ENCODE data around the gene KDSR.
"Not testable (repeated sequence)": the region's sequence is repeated elsewhere in the genome, so short reads cannot be mapped to it uniquely, and the experiment has no call there.

KDSR gene

DNA sequence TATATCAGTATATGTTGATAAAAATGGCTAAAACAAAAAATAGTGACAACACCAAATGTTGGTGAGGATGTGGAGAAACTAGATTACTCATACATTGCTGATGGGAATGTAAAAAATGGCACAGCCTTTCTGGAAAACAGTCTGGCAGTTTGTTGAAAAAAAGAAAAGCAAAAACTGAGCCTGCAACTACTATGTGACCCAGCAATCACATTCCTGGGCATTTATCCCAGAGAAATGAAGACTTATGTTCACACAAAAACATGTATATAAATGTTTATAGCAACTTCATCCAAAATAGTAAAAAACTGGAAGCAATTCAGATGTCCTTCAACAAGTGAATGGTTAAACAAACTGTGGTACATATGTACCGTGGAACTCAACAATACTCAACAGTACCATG is 7.5 kb upstream of the KDSR start:
- DNase-seq (ENCODE audit: insufficient read length, low spot score): no peak
- no peak for FAIRE-seq
- TF ChIP-seq TAF1 (IDR thresholded peaks at IDR 0.05; ENCODE audit: low read depth, low read length) (no peak), SPI1 (IDR thresholded peaks at IDR 0.05; ENCODE audit: low read depth, low read length) (no peak), POLR2AphosphoS5 (IDR thresholded peaks at IDR 0.05; ENCODE audit: low read depth, low read length) (no peak), POU2F2 (IDR thresholded peaks at IDR 0.05; ENCODE audit: low read depth, low read length) (no peak), PAX5 (IDR thresholded peaks at IDR 0.05; ENCODE audit: insufficient read depth, low read length, severe bottlenecking) (no peak)

DNA sequence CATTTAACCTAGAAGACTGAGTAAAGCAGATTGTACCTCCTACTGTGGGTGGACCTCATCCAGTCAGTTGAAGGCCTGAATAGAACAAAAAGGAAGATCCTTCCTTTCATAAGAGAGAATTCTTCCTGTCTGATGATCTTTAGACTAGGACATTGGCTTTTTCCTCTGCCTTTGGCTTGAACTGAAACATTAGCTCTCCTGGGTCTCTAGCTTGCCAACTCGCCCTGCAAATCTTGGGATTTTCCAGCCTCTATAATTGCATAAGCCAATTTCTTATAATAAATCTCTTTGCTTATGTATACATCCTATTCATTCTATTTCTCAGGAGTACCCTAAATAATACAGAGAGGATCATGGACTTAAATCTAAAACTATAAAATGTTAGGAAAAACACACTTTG is 6.2 kb upstream of the KDSR start:
- FAIRE-seq (no peak), DNase-seq (ENCODE audit: insufficient read length, low spot score) (no peak)
- TF ChIP-seq SPI1 (IDR thresholded peaks at IDR 0.05; ENCODE audit: low read depth, low read length): no peak
- no peak for TF ChIP-seq PAX5 (IDR thresholded peaks at IDR 0.05; ENCODE audit: insufficient read depth, low read length, severe bottlenecking)
- TF ChIP-seq POLR2AphosphoS5 (IDR thresholded peaks at IDR 0.05; ENCODE audit: low read depth, low read length): no peak
- no peak for TF ChIP-seq POLR2A (IDR thresholded peaks at IDR 0.05; ENCODE audit: low read depth, low read length)
- no peak for TF ChIP-seq POU2F2 (IDR thresholded peaks at IDR 0.05; ENCODE audit: low read depth, low read length)
- TF ChIP-seq TAF1 (IDR thresholded peaks at IDR 0.05; ENCODE audit: low read depth, low read length): no peak

DNA sequence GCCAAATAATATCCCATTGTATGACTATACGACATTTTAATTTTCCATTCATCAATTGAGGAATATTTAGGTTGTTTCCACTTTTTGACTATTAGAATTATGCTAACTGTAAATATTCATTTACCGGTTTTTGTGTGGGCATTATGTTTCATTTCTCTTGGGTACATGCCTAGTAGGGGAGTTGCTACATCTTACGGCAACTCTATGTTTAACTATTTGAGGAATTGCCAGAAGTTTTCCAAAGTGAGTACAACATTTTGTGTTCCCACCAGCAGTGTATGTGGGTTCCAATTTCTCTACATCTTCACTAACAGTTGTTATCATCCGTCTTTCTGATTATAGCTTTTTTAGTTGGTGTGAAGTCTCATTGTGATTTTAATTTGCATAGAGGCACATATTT is 1.6 kb upstream of the KDSR start:
- DNase-seq (ENCODE audit: insufficient read length, low spot score) (no peak), FAIRE-seq (no peak)
- TF ChIP-seq TAF1 (IDR thresholded peaks at IDR 0.05; ENCODE audit: low read depth, low read length) (no peak), PAX5 (IDR thresholded peaks at IDR 0.05; ENCODE audit: insufficient read depth, low read length, severe bottlenecking) (no peak), POLR2A (IDR thresholded peaks at IDR 0.05; ENCODE audit: low read depth, low read length) (no peak), SPI1 (IDR thresholded peaks at IDR 0.05; ENCODE audit: low read depth, low read length) (no peak), POLR2AphosphoS5 (IDR thresholded peaks at IDR 0.05; ENCODE audit: low read depth, low read length) (no peak), POU2F2 (IDR thresholded peaks at IDR 0.05; ENCODE audit: low read depth, low read length) (no peak)

DNA sequence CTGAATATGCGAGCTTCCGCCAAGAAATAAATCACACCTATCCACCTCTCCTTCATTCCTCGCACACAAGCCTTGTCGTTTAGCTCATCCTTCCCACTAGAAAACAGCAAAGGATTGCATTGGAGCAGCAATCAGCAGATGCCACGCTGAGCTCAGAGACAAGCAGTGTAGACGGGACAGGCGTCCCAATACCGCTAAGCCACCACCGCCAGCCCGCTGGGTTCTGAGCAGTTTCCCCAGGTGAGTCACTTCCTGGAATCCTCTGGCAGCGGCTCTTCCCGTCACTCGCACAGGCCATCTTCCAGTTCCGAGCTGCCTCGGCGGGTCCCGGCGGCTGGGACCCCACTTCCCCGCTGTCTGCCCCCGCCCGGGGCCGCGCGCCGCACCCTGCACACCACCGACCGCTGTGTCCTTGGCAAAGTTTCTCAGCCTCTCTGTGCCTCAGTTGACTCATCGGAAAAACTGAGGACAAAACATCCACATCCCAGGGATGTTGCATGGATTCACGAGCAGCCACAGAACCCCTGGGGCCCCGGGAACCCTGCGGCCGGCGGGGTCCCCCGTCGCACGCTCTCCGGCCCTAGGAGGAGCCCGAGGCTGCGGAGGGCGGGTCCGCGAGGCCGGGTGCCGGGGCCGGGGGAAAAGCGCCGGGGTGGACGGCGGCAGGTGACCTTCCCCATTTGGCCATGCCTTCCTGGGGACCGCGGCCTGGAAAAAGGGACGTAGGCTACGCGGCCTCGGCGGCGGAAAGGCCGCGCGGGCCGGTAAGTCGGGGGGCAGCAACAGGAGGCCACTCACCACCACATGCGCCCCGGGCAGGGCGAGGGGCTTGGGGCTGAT is 573 bp downstream of the KDSR start:
- FAIRE-seq (peak; percentile 74), DNase-seq (ENCODE audit: insufficient read length, low spot score) (peak; percentile 46)
- TF ChIP-seq POU2F2 (IDR thresholded peaks at IDR 0.05; ENCODE audit: low read depth, low read length): no peak
- no peak for TF ChIP-seq PAX5 (IDR thresholded peaks at IDR 0.05; ENCODE audit: insufficient read depth, low read length, severe bottlenecking)
- TF ChIP-seq SPI1 (IDR thresholded peaks at IDR 0.05; ENCODE audit: low read depth, low read length): 0 out of 2 replicates have a peak, but pooled peaks have one; percentile 5

DNA sequence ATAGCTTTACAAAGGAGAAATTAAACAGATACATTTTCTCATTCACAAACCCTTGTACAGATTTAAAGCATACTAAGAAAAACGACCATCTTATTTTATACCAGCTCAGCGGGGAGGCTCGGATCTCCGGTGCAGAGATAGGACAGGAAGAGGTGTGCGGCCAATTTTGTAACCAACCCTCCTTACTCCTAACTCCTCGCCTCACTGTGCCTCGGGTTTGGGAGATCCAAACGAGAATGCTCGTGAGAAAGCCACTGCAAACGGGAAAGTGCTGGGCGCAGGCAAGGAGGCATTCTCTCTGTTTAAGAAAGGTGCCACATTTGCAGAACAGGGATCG is 1.2 kb downstream of the KDSR start:
- FAIRE-seq: no peak
- peak; percentile 2 for DNase-seq (ENCODE audit: insufficient read length, low spot score)
- no peak for TF ChIP-seq POU2F2 (IDR thresholded peaks at IDR 0.05; ENCODE audit: low read depth, low read length)

DNA sequence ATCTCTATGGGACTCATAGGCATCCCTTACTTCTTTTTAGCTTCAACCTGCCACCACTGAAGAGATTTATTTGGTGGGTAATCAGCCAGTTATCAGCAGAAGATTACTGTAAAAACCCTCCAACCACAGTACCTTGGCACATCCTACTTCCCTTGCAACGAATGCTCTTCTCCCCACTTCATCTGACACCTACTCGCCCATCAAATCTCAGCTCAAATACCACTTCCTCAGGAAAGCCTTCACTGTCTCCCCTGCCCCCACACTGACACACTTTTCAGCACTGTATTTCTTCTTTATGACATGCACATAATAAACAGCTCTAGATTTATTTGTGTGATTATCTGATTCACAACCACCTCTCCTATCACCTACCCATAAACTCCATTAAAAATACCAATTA is 3.1 kb downstream of the KDSR start:
- DNase-seq (ENCODE audit: insufficient read length, low spot score) (no peak), FAIRE-seq (no peak)
- TF ChIP-seq PAX5 (IDR thresholded peaks at IDR 0.05; ENCODE audit: insufficient read depth, low read length, severe bottlenecking): no peak
- no peak for TF ChIP-seq POU2F2 (IDR thresholded peaks at IDR 0.05; ENCODE audit: low read depth, low read length)
- peak; percentile 57 for TF ChIP-seq SPI1 (IDR thresholded peaks at IDR 0.05; ENCODE audit: low read depth, low read length)
- TF ChIP-seq TAF1 (IDR thresholded peaks at IDR 0.05; ENCODE audit: low read depth, low read length): no peak
- no peak for TF ChIP-seq POLR2AphosphoS5 (IDR thresholded peaks at IDR 0.05; ENCODE audit: low read depth, low read length)
- TF ChIP-seq POLR2A (IDR thresholded peaks at IDR 0.05; ENCODE audit: low read depth, low read length): no peak

DNA sequence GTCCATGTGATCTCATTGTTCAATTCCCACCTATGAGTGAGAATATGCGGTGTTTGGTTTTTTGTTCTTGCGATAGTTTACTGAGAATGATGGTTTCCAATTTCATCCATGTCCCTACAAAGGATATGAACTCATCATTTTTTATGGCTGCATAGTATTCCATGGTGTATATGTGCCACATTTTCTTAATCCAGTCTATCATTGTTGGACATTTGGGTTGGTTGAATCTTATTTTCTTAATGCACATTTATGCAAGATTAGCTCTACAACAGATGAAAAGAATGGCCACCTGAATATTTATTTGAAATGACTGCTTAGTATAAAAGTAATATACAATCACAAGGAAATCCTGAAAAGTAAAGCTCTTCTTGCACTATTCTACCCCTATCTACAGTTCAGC is 3.6 kb downstream of the KDSR start:
- DNase-seq (ENCODE audit: insufficient read length, low spot score); FAIRE-seq: not testable (repeated sequence)

DNA sequence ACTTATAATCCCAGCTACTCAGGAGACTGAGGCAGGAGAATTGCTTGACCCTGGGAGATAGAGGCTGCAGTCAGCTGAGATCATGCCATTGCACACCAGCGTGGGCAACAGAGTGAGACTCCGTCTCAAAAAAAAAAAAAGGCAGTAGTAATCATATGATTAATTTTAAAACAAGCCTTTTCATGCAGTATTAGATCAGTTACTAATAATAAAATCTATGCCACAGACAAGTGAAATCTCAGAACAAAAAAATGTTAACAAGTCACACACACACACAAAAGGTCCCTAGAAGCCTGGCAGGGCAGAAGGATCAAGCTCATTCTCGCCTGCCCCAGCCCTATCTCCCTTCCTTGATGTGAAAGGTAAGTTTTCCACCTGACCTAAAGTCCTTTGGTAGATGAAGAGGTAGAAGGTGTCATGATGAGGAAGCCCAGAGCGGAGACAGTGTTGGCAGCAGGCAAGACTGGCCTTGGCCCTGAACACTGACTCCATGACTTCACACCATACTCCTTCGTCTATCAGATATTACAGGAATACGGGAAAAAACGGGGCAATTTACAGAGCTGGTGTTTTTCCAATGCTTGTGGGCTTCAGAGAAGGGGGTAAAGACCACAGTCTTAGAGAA is 10.6 kb downstream of the KDSR start:
- DNase-seq (ENCODE audit: insufficient read length, low spot score) (no peak), FAIRE-seq (no peak)
- no peak for TF ChIP-seq POLR2AphosphoS5 (IDR thresholded peaks at IDR 0.05; ENCODE audit: low read depth, low read length)
- no peak for TF ChIP-seq PAX5 (IDR thresholded peaks at IDR 0.05; ENCODE audit: insufficient read depth, low read length, severe bottlenecking)
- no peak for TF ChIP-seq SPI1 (IDR thresholded peaks at IDR 0.05; ENCODE audit: low read depth, low read length)
- no peak for TF ChIP-seq POLR2A (IDR thresholded peaks at IDR 0.05; ENCODE audit: low read depth, low read length)
- no peak for TF ChIP-seq POU2F2 (IDR thresholded peaks at IDR 0.05; ENCODE audit: low read depth, low read length)
- no peak for TF ChIP-seq TAF1 (IDR thresholded peaks at IDR 0.05; ENCODE audit: low read depth, low read length)

DNA sequence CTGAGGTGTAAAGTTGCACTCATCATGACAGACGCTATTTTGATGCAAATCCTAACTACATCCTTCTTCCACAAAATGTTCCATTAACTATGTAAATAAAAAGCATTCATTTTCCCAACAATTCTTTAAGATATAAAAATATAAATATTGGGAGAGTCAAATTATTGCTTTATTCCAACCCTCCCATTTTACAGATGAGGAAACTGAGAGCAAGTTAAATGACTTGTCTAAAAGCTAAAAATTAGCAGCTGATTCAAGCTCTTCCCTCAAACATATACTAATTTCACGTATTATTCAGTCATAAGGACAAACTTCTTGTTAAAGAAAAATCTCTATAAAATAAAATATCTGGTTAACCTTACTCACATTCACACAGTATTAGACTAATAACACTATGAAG is 16.8 kb downstream of the KDSR start:
- no peak for FAIRE-seq
- no peak for DNase-seq (ENCODE audit: insufficient read length, low spot score)
- TF ChIP-seq POU2F2 (IDR thresholded peaks at IDR 0.05; ENCODE audit: low read depth, low read length): no peak
- no peak for TF ChIP-seq POLR2AphosphoS5 (IDR thresholded peaks at IDR 0.05; ENCODE audit: low read depth, low read length)
- TF ChIP-seq TAF1 (IDR thresholded peaks at IDR 0.05; ENCODE audit: low read depth, low read length): no peak
- no peak for TF ChIP-seq SPI1 (IDR thresholded peaks at IDR 0.05; ENCODE audit: low read depth, low read length)
- TF ChIP-seq PAX5 (IDR thresholded peaks at IDR 0.05; ENCODE audit: insufficient read depth, low read length, severe bottlenecking): no peak
- TF ChIP-seq POLR2A (IDR thresholded peaks at IDR 0.05; ENCODE audit: low read depth, low read length): no peak

DNA sequence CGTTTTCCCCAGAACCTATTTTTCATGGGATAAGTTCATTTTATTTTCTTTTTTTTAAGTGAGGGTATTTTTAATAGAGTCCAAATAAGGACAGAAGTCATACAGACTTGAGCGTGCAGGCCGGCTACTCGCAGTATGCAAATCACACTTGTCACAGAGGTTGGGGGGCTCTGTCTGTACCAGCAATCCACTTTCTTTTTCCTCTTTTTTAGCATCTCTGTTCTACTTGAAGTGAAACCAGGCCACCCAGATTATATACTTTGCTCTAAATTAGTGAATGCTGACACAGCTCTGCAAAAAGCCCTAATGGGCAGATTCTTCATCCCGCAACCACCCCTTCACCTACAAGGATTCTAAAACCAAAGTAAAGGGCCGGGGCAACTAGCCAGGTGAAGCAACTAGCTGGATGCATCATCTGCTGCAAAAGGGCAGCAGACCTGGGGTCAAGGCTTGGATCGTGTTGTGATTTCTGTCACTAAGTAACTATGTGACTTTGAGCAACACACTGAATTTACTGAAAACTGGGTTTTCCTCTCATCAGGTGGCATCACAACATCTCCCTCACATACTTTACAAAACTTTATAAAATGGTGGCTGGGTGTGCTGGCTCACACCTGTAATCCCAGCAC is 18.4 kb downstream of the KDSR start:
- FAIRE-seq: peak; percentile 80
- TF ChIP-seq SPI1 (IDR thresholded peaks at IDR 0.05; ENCODE audit: low read depth, low read length) (no peak), TAF1 (IDR thresholded peaks at IDR 0.05; ENCODE audit: low read depth, low read length) (no peak), PAX5 (IDR thresholded peaks at IDR 0.05; ENCODE audit: insufficient read depth, low read length, severe bottlenecking) (no peak), POLR2A (IDR thresholded peaks at IDR 0.05; ENCODE audit: low read depth, low read length) (no peak), POU2F2 (IDR thresholded peaks at IDR 0.05; ENCODE audit: low read depth, low read length) (peak; percentile 76; the same call in 1 of the 2 replicates)
- DNase-seq (ENCODE audit: insufficient read length, low spot score): peak; percentile 28

Data from GM12891 (cell line).